CD4-positive, alpha-beta T cell treated with Interferon alpha-2 for 1 hour (primary cell): Measurements from ENCODE around the gene SGK1.
"Not testable (repeated sequence)": the region's sequence is repeated elsewhere in the genome, so short reads cannot be mapped to it uniquely, and the experiment has no call there.

Experiments
- DNase-seq, 2 donors: peaks; one replicate each; pipeline ENCODE4 v3.0.0-alpha.2; 2020 to 2022

SGK1 gene

DNA sequence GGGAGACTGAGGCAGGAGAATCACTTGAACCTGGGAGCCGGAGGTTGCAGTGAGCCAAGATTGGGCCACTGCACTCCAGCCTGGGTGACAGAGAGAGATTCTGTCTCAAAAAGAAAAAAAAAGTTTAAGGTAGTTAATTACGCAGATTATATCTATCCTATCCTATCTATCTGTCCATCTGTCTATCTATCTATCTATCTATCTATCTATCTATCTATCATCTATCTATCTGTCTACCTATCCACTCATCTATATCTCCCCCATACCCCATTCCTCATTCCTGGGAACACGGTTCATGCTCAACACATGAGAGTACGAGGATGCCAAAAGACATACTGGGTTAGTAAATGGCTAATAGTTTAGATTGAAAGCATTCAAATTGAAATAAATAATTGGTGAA lies 8.3 kb upstream of the SGK1 start:
- DNase-seq, result not testable (repeated sequence)

GRCh38 chr6:134324766-134325165 lies 6.9 kb upstream of the SGK1 start:
- DNase-seq, result no peak

DNA sequence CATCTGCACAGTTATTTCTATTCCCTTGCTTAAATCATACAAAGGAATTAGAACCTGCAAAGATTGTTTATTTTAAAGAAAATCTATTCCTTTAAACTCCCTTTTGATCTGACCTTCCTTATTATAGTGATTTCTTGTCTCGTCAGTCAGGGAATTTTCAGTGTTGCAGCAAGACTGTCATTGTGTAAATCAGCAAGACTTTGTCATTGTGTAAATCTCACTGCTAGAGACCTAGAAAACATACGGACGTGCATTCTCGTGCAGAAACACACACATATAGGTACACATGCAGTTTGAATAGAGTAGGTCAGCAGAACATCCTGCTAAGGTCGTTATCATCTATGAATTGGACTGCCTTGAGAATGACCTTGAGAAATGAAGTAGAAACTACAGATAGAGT lies 6.2 kb upstream of the SGK1 start:
- no peak for DNase-seq

- no peak for DNase-seq
Measured at GRCh38 chr6:134323698-134324097, 5.8 kb upstream of the SGK1 start.

DNA sequence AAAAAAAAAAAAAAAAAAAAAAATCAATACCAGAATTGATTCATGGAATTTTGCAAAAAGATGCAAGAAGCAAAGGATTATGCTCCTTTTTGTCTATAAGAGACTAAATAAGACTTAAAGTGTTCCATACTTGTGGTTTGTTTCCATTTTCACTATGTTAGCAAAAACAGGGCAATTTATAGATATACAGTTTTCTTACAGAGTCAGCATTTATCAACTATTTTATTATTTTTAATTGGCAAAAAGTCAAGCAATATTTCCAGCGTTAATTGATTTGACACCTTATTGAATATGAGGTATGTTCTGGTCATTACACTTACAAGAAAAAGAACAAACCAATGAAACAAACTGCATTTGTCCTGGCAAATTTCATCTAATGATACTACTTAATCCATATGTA lies 5.4 kb upstream of the SGK1 start:
- DNase-seq, result no peak

- DNase-seq, result no peak
Measured at GRCh38 chr6:134322216-134322615, 4.3 kb upstream of the SGK1 start.

GRCh38 chr6:134321246-134321645 lies 3.3 kb upstream of the SGK1 start:
- DNase-seq, result no peak

- DNase-seq, result not testable (repeated sequence)
Measured at GRCh38 chr6:134319686-134320085, 1.8 kb upstream of the SGK1 start.

GRCh38 chr6:134318974-134319281 lies 1.0 kb upstream of the SGK1 start:
- DNase-seq, result no peak

- DNase-seq, result no peak
Measured at GRCh38 chr6:134318236-134318973, 493 bp upstream of the SGK1 start.

GRCh38 chr6:134316733-134317431 lies 1.0 kb downstream of the SGK1 start:
- no peak for DNase-seq

- DNase-seq, result no peak
Measured at GRCh38 chr6:134315974-134316441, 1.9 kb downstream of the SGK1 start.

GRCh38 chr6:134315189-134315588 lies 2.7 kb downstream of the SGK1 start:
- DNase-seq, result no peak

DNA sequence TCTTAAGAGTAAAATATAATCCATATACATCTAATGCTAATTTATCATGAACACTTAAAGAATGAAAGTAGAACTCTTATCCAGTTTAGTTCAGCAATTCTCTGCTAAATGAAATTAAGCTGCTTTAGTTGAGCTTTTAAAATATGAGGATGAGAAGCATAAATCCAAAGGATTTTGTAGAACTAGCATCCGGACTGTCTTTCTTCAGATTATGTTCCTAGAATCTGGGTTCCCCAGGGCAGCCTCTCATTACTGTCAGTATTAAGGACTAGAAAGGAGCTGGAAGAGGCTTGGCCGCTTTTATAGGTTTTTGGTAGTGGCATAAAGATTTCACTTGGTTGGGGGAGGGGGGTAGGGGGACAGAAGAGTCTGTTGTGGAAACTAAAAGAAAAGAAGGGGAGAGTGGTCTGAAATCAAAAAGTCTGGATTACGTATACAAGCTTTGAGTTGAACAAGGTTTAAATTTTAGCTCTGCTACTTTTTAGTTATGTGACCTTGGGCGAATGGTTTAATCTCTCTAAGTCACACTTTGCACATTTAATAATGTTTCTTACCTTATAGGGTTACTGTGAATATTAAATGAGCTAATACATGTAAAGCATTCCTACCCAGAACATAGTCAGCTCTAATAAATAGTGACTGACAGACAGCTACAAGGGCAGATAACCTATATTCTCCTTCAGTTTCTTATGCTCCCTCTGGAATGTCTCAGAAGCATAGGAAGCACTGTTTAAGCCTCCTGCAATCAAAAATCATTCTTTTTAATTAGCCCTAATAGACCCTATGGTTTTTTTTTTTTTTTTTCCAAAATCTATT lies 3.7 kb downstream of the SGK1 start:
- no peak for DNase-seq

- DNase-seq, result no peak
Measured at GRCh38 chr6:134312038-134312660, 5.8 kb downstream of the SGK1 start.

GRCh38 chr6:134310817-134311216 lies 7.1 kb downstream of the SGK1 start:
- no peak for DNase-seq

DNA sequence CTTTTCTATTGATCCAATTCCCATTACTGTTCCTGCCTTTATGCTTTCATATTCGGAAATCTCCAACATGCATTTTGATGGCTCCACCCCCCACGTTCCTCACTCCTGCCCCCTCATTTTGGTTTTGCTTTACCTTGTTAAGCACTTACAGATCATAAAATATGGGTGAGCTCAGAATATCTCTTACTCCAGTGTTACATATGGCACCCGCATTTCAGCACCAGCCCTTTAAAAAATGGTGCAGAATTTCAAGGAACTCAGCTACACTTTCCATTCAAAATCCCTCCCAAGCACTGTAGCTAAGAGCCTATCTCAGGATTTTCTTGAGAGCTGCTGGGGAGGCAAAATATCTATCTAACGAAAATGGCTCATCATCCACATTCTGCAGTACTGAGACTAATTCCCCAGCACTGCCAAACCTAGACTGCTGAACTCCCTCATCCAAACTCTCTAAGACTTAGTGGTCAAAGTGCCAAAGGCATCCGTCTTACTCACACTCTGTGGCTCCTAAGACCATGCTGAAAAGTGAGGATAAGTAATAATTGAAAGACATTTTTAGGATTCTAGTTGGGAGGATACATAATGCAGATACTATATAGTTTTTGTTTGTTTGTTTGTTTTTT lies 7.8 kb downstream of the SGK1 start:
- no peak for DNase-seq

DNA sequence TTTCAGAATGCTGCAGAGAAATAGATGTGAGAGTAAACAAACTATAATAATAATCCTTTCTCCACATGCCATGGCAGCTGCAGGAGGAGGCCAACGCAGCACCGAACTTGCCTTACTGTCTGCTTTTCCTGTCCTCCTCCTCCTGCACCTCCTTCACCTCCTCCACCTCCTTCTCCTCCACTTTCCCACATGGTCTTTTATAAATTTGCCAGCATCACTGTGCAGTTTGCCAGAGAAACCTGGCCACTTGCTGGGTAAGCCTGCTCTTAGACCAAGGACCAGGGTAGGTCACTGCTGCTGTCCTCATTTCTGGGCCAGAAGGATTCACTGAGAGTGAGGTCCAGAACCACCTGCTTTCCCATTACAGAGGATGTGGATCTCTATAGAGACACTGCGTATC lies 8.7 kb downstream of the SGK1 start:
- DNase-seq, result no peak

- DNase-seq, result no peak
Measured at GRCh38 chr6:134308800-134309199, 9.1 kb downstream of the SGK1 start.

- no peak for DNase-seq
Measured at GRCh38 chr6:134307870-134308269, 10.0 kb downstream of the SGK1 start.

GRCh38 chr6:134307075-134307474 lies 10.8 kb downstream of the SGK1 start:
- DNase-seq, result no peak

DNA sequence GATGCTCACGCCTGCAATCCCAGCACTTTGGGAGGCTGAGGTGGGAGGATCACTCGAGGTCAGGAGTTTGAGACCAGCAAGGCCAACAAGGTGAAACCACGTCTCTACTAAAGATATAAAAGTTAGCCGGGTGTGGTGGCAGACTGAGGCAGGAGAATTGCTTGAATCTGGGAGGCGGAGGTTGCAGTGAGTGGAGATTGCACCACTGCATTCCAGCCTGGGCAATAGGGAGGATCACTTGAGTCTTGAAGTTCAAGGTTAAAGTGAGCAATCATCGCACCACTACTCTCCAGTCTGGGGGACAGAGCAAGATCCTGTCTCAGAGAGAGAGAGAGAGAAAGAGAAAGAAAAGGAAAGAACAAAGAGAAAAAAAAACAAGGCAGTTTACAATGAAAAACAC lies 13.5 kb downstream of the SGK1 start:
- not testable (repeated sequence) for DNase-seq

DNA sequence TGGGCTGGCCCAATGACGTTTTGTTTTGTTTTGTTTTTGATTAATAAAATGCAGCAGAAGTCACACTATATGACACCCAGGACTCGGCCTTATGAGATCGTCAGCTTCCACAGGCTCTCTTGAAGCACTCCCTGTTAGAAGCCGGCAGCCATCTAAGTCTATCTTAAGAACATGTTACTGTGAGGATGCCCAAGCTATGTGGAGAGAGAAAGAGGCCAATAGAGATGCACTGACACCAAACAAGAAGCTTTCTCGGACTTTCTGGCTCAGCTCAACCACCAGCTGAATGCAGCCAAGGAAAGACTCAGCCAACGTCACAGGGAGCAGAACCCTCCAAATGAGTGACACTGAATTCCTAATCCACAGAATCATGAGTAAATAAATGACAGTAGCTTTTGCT lies 14.0 kb downstream of the SGK1 start:
- DNase-seq, result no peak
